Measurements from ENCODE around the gene PSMD6. TPM values are rescaled to one million over a fixed set of nuclear protein-coding genes. Genes with fewer than 3 reads are reported as not detected.
A peak's percentile ranks its signal among the peaks of the same experiment; 100 is the strongest.

Gene PSMD6
- total RNA-seq, 4 donors from 2014 or later, result 47.4 to 64.5 (median 58.9) TPM

DNA sequence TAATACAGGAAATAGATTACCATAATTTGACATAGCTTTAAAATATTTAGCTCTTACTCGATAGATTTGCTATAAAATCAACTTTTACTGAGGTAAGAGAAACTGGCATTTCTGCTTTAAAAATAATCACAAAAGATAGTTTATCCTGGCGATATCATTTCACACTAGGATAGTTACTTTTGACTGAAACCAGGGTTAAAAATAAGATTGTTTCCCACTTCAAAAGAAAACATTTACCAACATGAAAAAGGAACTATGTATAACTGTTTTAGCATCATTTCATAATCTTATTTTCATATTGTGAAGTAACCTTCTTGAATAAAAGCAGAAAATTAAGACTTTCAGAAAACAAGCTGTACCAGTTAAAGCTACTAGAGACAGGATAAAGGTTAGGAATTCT, 15.3 kb downstream of the PSMD6 start:
- no peaks in the 10 kb centered on the region for H3K9me3 ChIP-seq
- no peak for DNase-seq (ENCODE audit: low spot score in 2 of 2)
- H3K36me3 ChIP-seq, result peaks cover 2 to 94% (median 21%) of the 10 kb centered on the region in 3 donors
- H3K27ac ChIP-seq, result peak overlapping the region in 2 of 4 donors; percentile 26 to 44
- H3K27me3 ChIP-seq, result no peaks in the 10 kb centered on the region
- no peak for TF ChIP-seq EP300 (IDR thresholded peaks at IDR 0.05)
- no peak for TF ChIP-seq CTCF (IDR thresholded peaks at IDR 0.05)
- no peak for TF ChIP-seq POLR2A (IDR thresholded peaks at IDR 0.05)
- peaks cover 0 to 33% (median 3%) of the 10 kb centered on the region in 4 donors for H3K4me1 ChIP-seq
- H3K4me3 ChIP-seq, result no peak overlapping the region
- 76 to 81% methylated on average over 2 of the region's 2 CpGs for WGBS, 2 donors

GRCh38 chr3:64003589-64003988, 19.7 kb downstream of the PSMD6 start:
- no peaks in the 10 kb centered on the region for H3K9me3 ChIP-seq
- no peak overlapping the region for H3K4me3 ChIP-seq
- H3K27me3 ChIP-seq, result no peaks in the 10 kb centered on the region
- 66 to 71% methylated on average over 2 of the region's 2 CpGs for WGBS, 2 donors
- DNase-seq (ENCODE audit: low spot score in 2 of 2), result no peak
- no peak overlapping the region for H3K27ac ChIP-seq
- H3K4me1 ChIP-seq, result peaks cover 0 to 30% (median 2%) of the 10 kb centered on the region in 4 donors
- H3K36me3 ChIP-seq, result peaks cover 2 to 78% (median 5%) of the 10 kb centered on the region in 3 donors
- no peak for TF ChIP-seq CTCF (IDR thresholded peaks at IDR 0.05)
- no peak for TF ChIP-seq POLR2A (IDR thresholded peaks at IDR 0.05)
- TF ChIP-seq EP300 (IDR thresholded peaks at IDR 0.05), result no peak

GRCh38 chr3:64002233-64002632, 21.1 kb downstream of the PSMD6 start:
- 63 to 68% methylated on average over 4 of the region's 4 CpGs for WGBS, 2 donors
- DNase-seq (ENCODE audit: low spot score in 2 of 2), result no peak
- Histone ChIP-seq H3K9me3 (no peaks in the 10 kb centered on the region), H3K27ac (no peak overlapping the region), H3K4me3 (no peak overlapping the region), H3K36me3 (peaks cover 2 to 76% (median 5%) of the 10 kb centered on the region in 3 donors), H3K27me3 (no peaks in the 10 kb centered on the region), H3K4me1 (peaks cover 0 to 17% (median 0%) of the 10 kb centered on the region in 4 donors)
- no peak for TF ChIP-seq CTCF (IDR thresholded peaks at IDR 0.05)
- no peak for TF ChIP-seq EP300 (IDR thresholded peaks at IDR 0.05)
- no peak for TF ChIP-seq POLR2A (IDR thresholded peaks at IDR 0.05)

- no peak for DNase-seq (ENCODE audit: low spot score in 2 of 2)
Measured at GRCh38 chr3:64000453-64001055, 22.7 kb downstream of the PSMD6 start.

More at GRCh38 chr3:64000453-64001055, 22.7 kb downstream of the PSMD6 start:
- no peak overlapping the region for H3K27ac ChIP-seq
- H3K36me3 ChIP-seq, result peaks cover 2 to 76% (median 5%) of the 10 kb centered on the region in 3 donors
- 82 to 83% methylated on average over 9 of the region's 9 CpGs for WGBS, 2 donors
- peaks cover 0 to 16% (median 0%) of the 10 kb centered on the region in 4 donors for H3K4me1 ChIP-seq
- no peaks in the 10 kb centered on the region for H3K27me3 ChIP-seq
- no peaks in the 10 kb centered on the region for H3K9me3 ChIP-seq
- no peak for TF ChIP-seq CTCF (IDR thresholded peaks at IDR 0.05)
- no peak for TF ChIP-seq POLR2A (IDR thresholded peaks at IDR 0.05)
- no peak for TF ChIP-seq EP300 (IDR thresholded peaks at IDR 0.05)
- no peak overlapping the region for H3K4me3 ChIP-seq
